ENCODE data around the gene OR52M1. TPM values are rescaled to one million over a fixed set of nuclear protein-coding genes. Genes with fewer than 3 reads are reported as not detected.

Gene OR52M1
- total RNA-seq, 1 experiment from 2014 or later: not detected

GRCh38 chr11:4496557-4497248 lies 48.3 kb upstream of the OR52M1 start:
- Histone ChIP-seq H3F3A (ENCODE audit: low read length, unreplicated experiment) (no peaks in the 10 kb centered on the region), H3K4me1 (ENCODE audit: insufficient read depth, low read length) (no peaks in the 10 kb centered on the region), H4K20me1 (ENCODE audit: low read length) (no peaks in the 10 kb centered on the region), H3K9me3 (ENCODE audit: low read length) (no peaks in the 10 kb centered on the region), H3K79me2 (ENCODE audit: low read length) (no peaks in the 10 kb centered on the region), H3K36me3 (ENCODE audit: low read depth, low read length) (no peaks in the 10 kb centered on the region), H3K27me3 (ENCODE audit: low read length) (peaks cover 77% of the 10 kb centered on the region), H3K4me3 (ENCODE audit: low read length) (no peak overlapping the region), H3K4me2 (ENCODE audit: low read length) (no peak overlapping the region), H3K27ac (ENCODE audit: low read length) (no peak overlapping the region), H3K9ac (ENCODE audit: low read length) (no peak overlapping the region), H2AFZ (ENCODE audit: low read length) (no peak overlapping the region), H3K9me2 (replicated peaks; ENCODE audit: low read length) (no peaks in the 10 kb centered on the region)
- CTCF ChIA-PET: no interaction called here
- intact Hi-C loops (cut with micrococcal nuclease): no loop called here
- TF ChIP-seq EZH2 (IDR thresholded peaks at IDR 0.05; ENCODE audit: low read length, unreplicated experiment) (no peak), CTCF (conservative IDR thresholded peaks at IDR 0.05; ENCODE audit: low read depth, low read length) (no peak), EZH2phosphoT487 (IDR thresholded peaks at IDR 0.05; ENCODE audit: borderline replicate concordance, low read length) (no peak)
- DNase-seq (no peak), ATAC-seq (no peak)
- BruUV-seq (replicated peaks): no TSS peak
- POLR2A ChIA-PET (ENCODE audit: unreplicated experiment): no interaction called here

- H3K36me3 ChIP-seq (ENCODE audit: low read depth, low read length): no peaks in the 10 kb centered on the region
- ChIA-PET CTCF (no interaction called here), POLR2A (ENCODE audit: unreplicated experiment) (no interaction called here)
- no peaks in the 10 kb centered on the region for H3K9me2 ChIP-seq (replicated peaks; ENCODE audit: low read length)
- H3K27ac ChIP-seq (ENCODE audit: low read length): no peak overlapping the region
- no peaks in the 10 kb centered on the region for H3K79me2 ChIP-seq (ENCODE audit: low read length)
- ATAC-seq (no peak), DNase-seq (no peak)
- no peak overlapping the region for H3K4me2 ChIP-seq (ENCODE audit: low read length)
- H3K27me3 ChIP-seq (ENCODE audit: low read length): peaks cover 9% of the 10 kb centered on the region; the same call in 1 of the 2 replicates
- TF ChIP-seq EZH2 (IDR thresholded peaks at IDR 0.05; ENCODE audit: low read length, unreplicated experiment): no peak
- TF ChIP-seq CTCF (conservative IDR thresholded peaks at IDR 0.05; ENCODE audit: low read depth, low read length): no peak
- no peak for TF ChIP-seq EZH2phosphoT487 (IDR thresholded peaks at IDR 0.05; ENCODE audit: borderline replicate concordance, low read length)
- no peak overlapping the region for H3K4me3 ChIP-seq (ENCODE audit: low read length)
- no peaks in the 10 kb centered on the region for H3K9me3 ChIP-seq (ENCODE audit: low read length)
- H2AFZ ChIP-seq (ENCODE audit: low read length): no peak overlapping the region
- intact Hi-C loops (cut with micrococcal nuclease): no loop called here
- H4K20me1 ChIP-seq (ENCODE audit: low read length): no peaks in the 10 kb centered on the region
- no peak overlapping the region for H3K9ac ChIP-seq (ENCODE audit: low read length)
- H3K4me1 ChIP-seq (ENCODE audit: insufficient read depth, low read length): no peaks in the 10 kb centered on the region
- no peaks in the 10 kb centered on the region for H3F3A ChIP-seq (ENCODE audit: low read length, unreplicated experiment)
- BruUV-seq (replicated peaks): no TSS peak
These were observed 36.1 kb upstream of the OR52M1 start for GRCh38 chr11:4508886-4509285.

All from PC-3 (cell line).